H9 (cell line): ENCODE data around the gene ABCC4. TPM values are rescaled to one million over a fixed set of nuclear protein-coding genes. Genes with fewer than 3 reads are reported as not detected.

ENCODE experiments used
- DNase-seq: peaks from one replicate; pipeline ENCODE4 v3.0.0-alpha.2; 2017
- H2AFZ ChIP-seq: one replicate; pipeline ENCODE4 v1.6.1; 2013; ENCODE audit warnings: mild to moderate bottlenecking, low read length, control low read depth, moderate library complexity
- H2AK5ac ChIP-seq: 2 replicates; pipeline ENCODE4 v1.6.1; 2013; ENCODE audit warnings: low read length, control low read depth, mixed read lengths; ENCODE audit not compliant: insufficient read length
- H2BK120ac ChIP-seq: one replicate; pipeline ENCODE4 v1.6.1; 2013; ENCODE audit warnings: low read depth, mild to moderate bottlenecking, low read length, control low read depth, inconsistent platforms; ENCODE audit not compliant: poor library complexity, severe bottlenecking
- H2BK12ac ChIP-seq: 2 replicates; pipeline ENCODE4 v1.6.1; 2013; ENCODE audit warnings: low read length, control low read depth, mixed read lengths, low read depth; ENCODE audit not compliant: insufficient read length
- H2BK15ac ChIP-seq: 2 replicates; pipeline ENCODE4 v1.6.1; 2013; ENCODE audit warnings: low read depth, low read length, control low read depth
- H2BK20ac ChIP-seq: one replicate; pipeline ENCODE4 v1.6.1; 2013; ENCODE audit warnings: low read depth, mild to moderate bottlenecking, low read length, control low read depth, inconsistent platforms; ENCODE audit not compliant: poor library complexity, severe bottlenecking
- H2BK5ac ChIP-seq: 2 replicates; pipeline ENCODE4 v1.6.1; 2013; ENCODE audit warnings: low read length, control low read depth, mixed read lengths; ENCODE audit not compliant: insufficient read length
- H3K14ac ChIP-seq: 2 replicates; pipeline ENCODE4 v1.6.1; 2013; ENCODE audit warnings: low read length, control low read depth; ENCODE audit not compliant: insufficient read depth
- H3K18ac ChIP-seq: 2 replicates; pipeline ENCODE4 v1.6.1; 2013; ENCODE audit warnings: low read depth, mild to moderate bottlenecking, mixed read lengths, low read length, control low read depth; ENCODE audit not compliant: insufficient read length
- H3K23ac ChIP-seq: 2 replicates; pipeline ENCODE4 v1.6.1; 2013; ENCODE audit warnings: low read length, control low read depth, mixed read lengths, low read depth; ENCODE audit not compliant: insufficient read length
- H3K23me2 ChIP-seq: 2 replicates; pipeline ENCODE4 v1.6.1; 2013; ENCODE audit warnings: low read depth, mild to moderate bottlenecking, mixed read lengths, low read length, control low read depth; ENCODE audit not compliant: insufficient read length, poor library complexity, severe bottlenecking
- H3K27ac ChIP-seq: 2 replicates; pipeline ENCODE4 v1.5.1; 2013; ENCODE audit warnings: low read length, control low read depth, mixed read lengths, low read depth; ENCODE audit not compliant: insufficient read length
- H3K27me3 ChIP-seq: 2 replicates; pipeline ENCODE4 v1.6.1; 2013; ENCODE audit warnings: low read length, control low read depth, inconsistent platforms; ENCODE audit not compliant: insufficient read depth
- H3K4ac ChIP-seq: 2 replicates; pipeline ENCODE4 v1.6.1; 2013; ENCODE audit warnings: low read depth, mild to moderate bottlenecking, control low read depth, inconsistent platforms, low read length, moderate library complexity
- H3K4me1 ChIP-seq: 2 replicates; pipeline ENCODE4 v1.6.1; 2013; ENCODE audit warnings: low read length, control low read depth, inconsistent platforms; ENCODE audit not compliant: insufficient read depth
- H3K4me2 ChIP-seq: 2 replicates; pipeline ENCODE4 v1.6.1; 2013; ENCODE audit warnings: low read length, control low read depth, mixed read lengths; ENCODE audit not compliant: insufficient read length, insufficient read depth
- H3K56ac ChIP-seq: 2 replicates; pipeline ENCODE4 v1.6.1; 2013; ENCODE audit warnings: low read depth, mild to moderate bottlenecking, mixed read lengths, low read length, control low read depth; ENCODE audit not compliant: insufficient read length
- H3K79me1 ChIP-seq: 2 replicates; pipeline ENCODE4 v1.6.1; 2013; ENCODE audit warnings: low read depth, mild to moderate bottlenecking, moderate library complexity, low read length, control low read depth, inconsistent platforms; ENCODE audit not compliant: insufficient read depth, poor library complexity, severe bottlenecking
- H3K79me2 ChIP-seq: 2 replicates; pipeline ENCODE4 v1.6.1; 2013; ENCODE audit warnings: low read length, control low read depth, inconsistent platforms; ENCODE audit not compliant: insufficient read depth
- H3K9ac ChIP-seq: 2 replicates; pipeline ENCODE4 v1.6.1; 2013; ENCODE audit warnings: low read length, control low read depth, mixed read lengths; ENCODE audit not compliant: insufficient read length; ENCODE audit errors: extremely low read depth
- H3K9me3 ChIP-seq: one replicate; pipeline ENCODE4 v1.6.1; 2013; ENCODE audit warnings: low read depth, low read length, inconsistent platforms; ENCODE audit not compliant: control insufficient read depth
- H3T11ph ChIP-seq: one replicate; pipeline ENCODE4 v1.6.1; 2013; ENCODE audit warnings: mild to moderate bottlenecking, low read length, control low read depth, inconsistent platforms
- H4K20me1 ChIP-seq: one replicate; pipeline ENCODE4 v1.6.1; 2013; ENCODE audit not compliant: control insufficient read depth, insufficient read length, insufficient read depth
- H4K5ac ChIP-seq: 2 replicates; pipeline ENCODE4 v1.6.1; 2013; ENCODE audit warnings: low read depth, mild to moderate bottlenecking, mixed read lengths, low read length, control low read depth; ENCODE audit not compliant: insufficient read length
- H4K8ac ChIP-seq: replicated peaks from 2 replicates; pipeline ENCODE4 v1.6.1; 2013; ENCODE audit warnings: low read length, control low read depth, mixed read lengths, low read depth; ENCODE audit not compliant: insufficient read length
- H4K91ac ChIP-seq: 2 replicates; pipeline ENCODE4 v1.6.1; 2013; ENCODE audit warnings: low read depth, mild to moderate bottlenecking, moderate library complexity, mixed read lengths, low read length, control low read depth; ENCODE audit not compliant: insufficient read length
- H3K27ac Mint-ChIP-seq, 3 experiments: 2 replicates in 2 of 3; 3 replicates in 1 of 3; pipeline ENCODE4 v1.8.0; 2020 to 2021; ENCODE audit warnings: mixed read lengths in 3 of 3, mild to moderate bottlenecking in 1 of 3, moderate library complexity in 1 of 3
- H3K27me3 Mint-ChIP-seq: 2 replicates; pipeline ENCODE4 v1.8.0; 2021; ENCODE audit warnings: low read depth, mild to moderate bottlenecking, moderate library complexity, mixed read lengths
- H3K36me3 Mint-ChIP-seq, 3 experiments: 2 replicates in 2 of 3; 3 replicates in 1 of 3; pipeline ENCODE4 v1.8.0; 2020 to 2021; ENCODE audit warnings: low read depth in 3 of 3, mixed read lengths in 3 of 3; ENCODE audit not compliant: insufficient read depth in 1 of 3
- H3K4me1 Mint-ChIP-seq, 2 experiments: 2 replicates each; pipeline ENCODE4 v1.8.0; 2020; ENCODE audit warnings: mixed read lengths in 2 of 2
- H3K4me3 Mint-ChIP-seq, 2 experiments: 2 replicates in 1 of 2; 3 replicates in 1 of 2; pipeline ENCODE4 v1.8.0; 2020 to 2021; ENCODE audit warnings: mild to moderate bottlenecking in 2 of 2, mixed read lengths in 2 of 2, moderate library complexity in 1 of 2
- H3K9me3 Mint-ChIP-seq, 2 experiments: 2 replicates in 1 of 2; 3 replicates in 1 of 2; pipeline ENCODE4 v1.8.0; 2020; ENCODE audit warnings: mild to moderate bottlenecking in 2 of 2, mixed read lengths in 2 of 2, moderate library complexity in 1 of 2
- WGBS: extraction: QIAGEN DNeasy Blood & Tissue Kit; methylation state at CpG from one replicate; pipeline ENCODE4 v1.1.7; 2013; ENCODE audit warnings: missing lambda C conversion rate, low lambda C conversion rate, mixed read lengths; ENCODE audit not compliant: insufficient read length; ENCODE audit errors: extremely low coverage; 5-methylcytosine and 5-hydroxymethylcytosine counted together
- total RNA-seq: library from RNA; stranded (reverse); gene quantifications from 2 replicates; pipeline ENCODE4 v1.2.1, GENCODE V29; 2021
- TF ChIP-seq, protein P1 (sequence below): fragments of 200-600 bp; sonication (generic); conservative IDR thresholded peaks from 3 replicates; pipeline ENCODE4 v1.8.0; 2021; ENCODE audit warnings: antibody characterized with exemption, mild to moderate bottlenecking

The ABCC4 gene
- total RNA-seq, 1 experiment from 2014 or later, result 5.9 TPM

DNA sequence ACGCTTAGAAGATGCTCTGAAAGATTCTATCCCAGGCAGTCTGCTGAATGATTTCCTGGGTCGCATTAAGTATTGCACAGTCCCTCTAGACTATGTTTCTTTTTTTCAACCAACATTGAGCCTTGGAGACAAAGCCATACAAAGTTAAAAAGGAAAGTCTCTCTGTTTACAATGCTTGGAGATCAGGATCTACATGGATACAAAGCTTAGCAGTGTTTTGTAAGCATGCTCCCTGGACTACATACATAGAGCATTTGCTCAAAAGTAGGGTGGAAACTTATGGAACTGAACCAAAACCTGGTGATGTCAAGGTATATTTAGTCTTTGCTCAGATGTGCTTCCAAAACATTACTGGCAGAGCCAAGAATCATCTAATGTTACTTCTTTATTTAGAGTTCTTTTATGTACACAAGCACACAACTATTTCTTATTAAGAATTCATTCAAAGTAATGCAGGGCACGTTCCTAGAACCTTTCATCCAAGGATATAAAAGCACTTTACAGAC, 241.2 kb downstream of the ABCC4 start:
- H3K27ac ChIP-seq, result no peak overlapping the region
- H3K56ac ChIP-seq, result no peak overlapping the region
- no peak overlapping the region for H3K14ac ChIP-seq
- H4K5ac ChIP-seq, result no peak overlapping the region
- Mint-ChIP-seq H3K36me3 (peaks cover 0 to 2% (median 0%) of the 10 kb centered on the region in 3 experiments; a peak in 2 of 7 replicates), H3K27me3 (no peaks in the 10 kb centered on the region), H3K4me3 (no peak overlapping the region), H3K9me3 (no peaks in the 10 kb centered on the region), H3K4me1 (peaks cover 26 to 32% of the 10 kb centered on the region in 2 experiments), H3K27ac (no peak overlapping the region)
- H2BK20ac ChIP-seq, result no peak overlapping the region
- H3K27me3 ChIP-seq, result no peaks in the 10 kb centered on the region
- no peak overlapping the region for H3K9ac ChIP-seq
- H4K8ac ChIP-seq, result no peak overlapping the region
- no peak overlapping the region for H3K4ac ChIP-seq
- no peak overlapping the region for H2AK5ac ChIP-seq
- no peak overlapping the region for H3K4me2 ChIP-seq
- WGBS, result no CpG with 5 or more reads among the region's 3 CpGs
- H2BK5ac ChIP-seq, result no peak overlapping the region
- no peak overlapping the region for H2BK120ac ChIP-seq
- H3K79me2 ChIP-seq, result no peaks in the 10 kb centered on the region
- TF ChIP-seq, protein P1, sequence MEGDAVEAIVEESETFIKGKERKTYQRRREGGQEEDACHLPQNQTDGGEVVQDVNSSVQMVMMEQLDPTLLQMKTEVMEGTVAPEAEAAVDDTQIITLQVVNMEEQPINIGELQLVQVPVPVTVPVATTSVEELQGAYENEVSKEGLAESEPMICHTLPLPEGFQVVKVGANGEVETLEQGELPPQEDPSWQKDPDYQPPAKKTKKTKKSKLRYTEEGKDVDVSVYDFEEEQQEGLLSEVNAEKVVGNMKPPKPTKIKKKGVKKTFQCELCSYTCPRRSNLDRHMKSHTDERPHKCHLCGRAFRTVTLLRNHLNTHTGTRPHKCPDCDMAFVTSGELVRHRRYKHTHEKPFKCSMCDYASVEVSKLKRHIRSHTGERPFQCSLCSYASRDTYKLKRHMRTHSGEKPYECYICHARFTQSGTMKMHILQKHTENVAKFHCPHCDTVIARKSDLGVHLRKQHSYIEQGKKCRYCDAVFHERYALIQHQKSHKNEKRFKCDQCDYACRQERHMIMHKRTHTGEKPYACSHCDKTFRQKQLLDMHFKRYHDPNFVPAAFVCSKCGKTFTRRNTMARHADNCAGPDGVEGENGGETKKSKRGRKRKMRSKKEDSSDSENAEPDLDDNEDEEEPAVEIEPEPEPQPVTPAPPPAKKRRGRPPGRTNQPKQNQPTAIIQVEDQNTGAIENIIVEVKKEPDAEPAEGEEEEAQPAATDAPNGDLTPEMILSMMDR, result no peak
- H3K18ac ChIP-seq, result no peak overlapping the region
- no peaks in the 10 kb centered on the region for H4K20me1 ChIP-seq
- no peaks in the 10 kb centered on the region for H3K79me1 ChIP-seq
- no peak overlapping the region for H3T11ph ChIP-seq
- H2BK15ac ChIP-seq, result no peak overlapping the region
- no peak overlapping the region for H4K91ac ChIP-seq
- no peak overlapping the region for H2BK12ac ChIP-seq
- H2AFZ ChIP-seq, result no peak overlapping the region
- H3K23me2 ChIP-seq, result no peaks in the 10 kb centered on the region
- DNase-seq, result no peak
- no peaks in the 10 kb centered on the region for H3K9me3 ChIP-seq
- H3K4me1 ChIP-seq, result peaks cover 3% of the 10 kb centered on the region; the same call in 1 of the 2 replicates
- no peak overlapping the region for H3K23ac ChIP-seq
